Measurements from ENCODE around the gene CDH4. TPM values are rescaled to one million over a fixed set of nuclear protein-coding genes. Genes with fewer than 3 reads are reported as not detected.

The CDH4 gene
- total RNA-seq, 4 donors from 2014 or later: not detected

- H3K9me3 ChIP-seq: no peaks in the 10 kb centered on the region
- no peaks in the 10 kb centered on the region for H3K36me3 ChIP-seq
- DNase-seq: no peak
- no peak overlapping the region for H3K4me3 ChIP-seq
- no peak overlapping the region for H3K27ac ChIP-seq
- no peaks in the 10 kb centered on the region for H3K27me3 ChIP-seq
- intact Hi-C loops (cut with DNase I; ENCODE audit: low total_unique reads): no loop called here
- WGBS, 2 donors (ENCODE audit: low coverage in 1 of 2): 67 to 72% methylated on average over 1 to 24 of the region's 25 CpGs
- in situ Hi-C loops (cut with MboI; ENCODE audit: low pct_ligation_motif_present in 1 of 4, low pct_unique_long_range_greater_than_20kb in 1 of 4, low sequenced_read_pairs in 3 of 4): no loop called here
- TF ChIP-seq POLR2AphosphoS5 (IDR thresholded peaks at IDR 0.05) (no peak), POLR2A (IDR thresholded peaks at IDR 0.05) (no peak), CTCF (IDR thresholded peaks at IDR 0.05) (no peak), EP300 (IDR thresholded peaks at IDR 0.05; ENCODE audit: low read depth) (no peak)
- no peaks in the 10 kb centered on the region for H3K4me1 ChIP-seq
Observed at GRCh38 chr20:61816606-61817460, 564.8 kb downstream of the CDH4 start.

GRCh38 chr20:61817575-61817974 lies 565.5 kb downstream of the CDH4 start:
- Histone ChIP-seq H3K27ac (no peak overlapping the region), H3K4me3 (no peak overlapping the region), H3K4me1 (no peaks in the 10 kb centered on the region), H3K36me3 (no peaks in the 10 kb centered on the region), H3K9me3 (no peaks in the 10 kb centered on the region), H3K27me3 (no peaks in the 10 kb centered on the region)
- in situ Hi-C loops (cut with MboI; ENCODE audit: low pct_ligation_motif_present in 1 of 4, low pct_unique_long_range_greater_than_20kb in 1 of 4, low sequenced_read_pairs in 3 of 4): no loop called here
- intact Hi-C loops (cut with DNase I; ENCODE audit: low total_unique reads): no loop called here
- WGBS, 2 donors (ENCODE audit: low coverage in 1 of 2): 74 to 76% methylated on average over 2 to 11 of the region's 13 CpGs
- TF ChIP-seq EP300 (IDR thresholded peaks at IDR 0.05; ENCODE audit: low read depth): no peak
- no peak for TF ChIP-seq POLR2A (IDR thresholded peaks at IDR 0.05)
- TF ChIP-seq POLR2AphosphoS5 (IDR thresholded peaks at IDR 0.05): no peak
- no peak for DNase-seq

GRCh38 chr20:61818746-61819573 lies 566.9 kb downstream of the CDH4 start:
- no peak for TF ChIP-seq POLR2A (IDR thresholded peaks at IDR 0.05)
- TF ChIP-seq EP300 (IDR thresholded peaks at IDR 0.05; ENCODE audit: low read depth): no peak
- TF ChIP-seq POLR2AphosphoS5 (IDR thresholded peaks at IDR 0.05): no peak
- no peak for TF ChIP-seq CTCF (IDR thresholded peaks at IDR 0.05)
- H3K36me3 ChIP-seq: no peaks in the 10 kb centered on the region
- 86% methylated on average over 29 of the region's 32 CpGs; no CpG with 5 or more reads in 1 of the 2 donors for WGBS, 2 donors (ENCODE audit: low coverage in 1 of 2)
- H3K27ac ChIP-seq: no peak overlapping the region
- no peak overlapping the region for H3K4me3 ChIP-seq
- DNase-seq: no peak
- in situ Hi-C loops (cut with MboI; ENCODE audit: low pct_ligation_motif_present in 1 of 4, low pct_unique_long_range_greater_than_20kb in 1 of 4, low sequenced_read_pairs in 3 of 4): no loop called here
- H3K9me3 ChIP-seq: no peaks in the 10 kb centered on the region
- no peaks in the 10 kb centered on the region for H3K4me1 ChIP-seq
- H3K27me3 ChIP-seq: no peaks in the 10 kb centered on the region
- intact Hi-C loops (cut with DNase I; ENCODE audit: low total_unique reads): no loop called here

GRCh38 chr20:61819574-61819846 lies 567.4 kb downstream of the CDH4 start:
- no peak for DNase-seq
- intact Hi-C loops (cut with DNase I; ENCODE audit: low total_unique reads): no loop called here
- no peaks in the 10 kb centered on the region for H3K36me3 ChIP-seq
- H3K27ac ChIP-seq: no peak overlapping the region
- no peaks in the 10 kb centered on the region for H3K27me3 ChIP-seq
- no peaks in the 10 kb centered on the region for H3K4me1 ChIP-seq
- TF ChIP-seq POLR2AphosphoS5 (IDR thresholded peaks at IDR 0.05) (no peak), POLR2A (IDR thresholded peaks at IDR 0.05) (no peak), CTCF (IDR thresholded peaks at IDR 0.05) (no peak), EP300 (IDR thresholded peaks at IDR 0.05; ENCODE audit: low read depth) (no peak)
- H3K4me3 ChIP-seq: no peak overlapping the region
- no peaks in the 10 kb centered on the region for H3K9me3 ChIP-seq
- 60% methylated on average over 3 of the region's 3 CpGs; no CpG with 5 or more reads in 1 of the 2 donors for WGBS, 2 donors (ENCODE audit: low coverage in 1 of 2)
- in situ Hi-C loops (cut with MboI; ENCODE audit: low pct_ligation_motif_present in 1 of 4, low pct_unique_long_range_greater_than_20kb in 1 of 4, low sequenced_read_pairs in 3 of 4): no loop called here
